ENCODE data around the gene TNS3. TPM values are rescaled to one million over a fixed set of nuclear protein-coding genes. Genes with fewer than 3 reads are reported as not detected.
A peak's percentile ranks its signal among the peaks of the same experiment; 100 is the strongest.

The TNS3 gene
- total and polyA plus RNA-seq, 2 of the 13 experiments (the other 11 are each of a cell fraction or from before 2014, with no cell fraction given), result 52.9 to 55.7 TPM

GRCh38 chr7:47439181-47439667, 142.7 kb downstream of the TNS3 start:
- DNase-seq (ENCODE audit: low spot score), result no peak
- TF ChIP-seq AGO2 (optimal IDR thresholded peaks at IDR 0.05; ENCODE audit: low read depth, low read length) (peak; percentile 40), EP300 (IDR thresholded peaks at IDR 0.05; ENCODE audit: low read depth in 2 of 2, low read length in 2 of 2) (no peak), EP300 (CRISPR knock-in tag; IDR thresholded peaks at IDR 0.05; ENCODE audit: borderline replicate concordance) (no peak), RBM22 (optimal IDR thresholded peaks at IDR 0.05; ENCODE audit: low read length) (peak; percentile 81), ZNF713 (CRISPR knock-in tag; IDR thresholded peaks at IDR 0.05) (no peak), ZNF343 (CRISPR knock-in tag; IDR thresholded peaks at IDR 0.05) (no peak), ZBTB4 (CRISPR knock-in tag; IDR thresholded peaks at IDR 0.05; ENCODE audit: borderline replicate concordance) (0 out of 2 replicates have a peak, but pooled peaks have one; percentile 25)
- no peak overlapping the region for H2AFZ ChIP-seq (ENCODE audit: low read length)
- BruUV-seq (replicated peaks), result no TSS peak
- no peak overlapping the region for H3K9ac ChIP-seq (ENCODE audit: insufficient read depth, low read depth, low read length)
- no peak overlapping the region for H3K27ac ChIP-seq (ENCODE audit: extremely low read length, insufficient read depth, low read length)
- ChIA-PET CTCF (ENCODE audit: low intra/inter-chr PET ratio, low total read pairs) (no interaction called here), POLR2A (no interaction called here)
- intact Hi-C loops (cut with micrococcal nuclease; ENCODE audit: unreplicated experiment) (no loop called here), in situ Hi-C loops (cut with HindIII; ENCODE audit: extremely low pct_ligation_motif_present, low pct_unique_long_range_greater_than_20kb) (no loop called here)
- no peaks in the 10 kb centered on the region for H3K9me3 ChIP-seq (ENCODE audit: low read length)
- H3K4me3 ChIP-seq (replicated peaks in 1 of 3; ENCODE audit: insufficient read depth in 1 of 3, low read depth in 2 of 3, low read length in 3 of 3), result no peak overlapping the region
- FAIRE-seq, result no peak
- H3K36me3 ChIP-seq (replicated peaks in 1 of 2; ENCODE audit: control insufficient read depth in 1 of 2, insufficient read depth in 2 of 2, low read length in 2 of 2), result peaks cover 36 to 58% of the 10 kb centered on the region in 2 experiments
- over 99% methylated on average over 12 of the region's 17 CpGs for WGBS (ENCODE audit: low lambda C conversion rate)
- H3K79me2 ChIP-seq (ENCODE audit: insufficient read depth, low read length), result peaks cover 29% of the 10 kb centered on the region
- H4K20me1 ChIP-seq (ENCODE audit: insufficient read depth, low read length), result peaks cover 34% of the 10 kb centered on the region
- H3K4me2 ChIP-seq (ENCODE audit: low read depth, low read length), result no peak overlapping the region
- H3K4me1 ChIP-seq (ENCODE audit: insufficient read depth, low read length), result peaks cover 13% of the 10 kb centered on the region
- ATAC-seq, result peak; percentile 18; the same call in 2 of the 3 replicates
- H3K27me3 ChIP-seq (ENCODE audit: control insufficient read depth in 1 of 2, insufficient read depth in 2 of 2, low read length in 2 of 2), result no peaks in the 10 kb centered on the region

All from HepG2 (cell line).